Fibroblast of skin of abdomen (primary cell): ENCODE results near the gene CCDC107.

Source experiments
- DNase-seq: peaks from one replicate; pipeline ENCODE4 v3.0.0-alpha.2; 2013

Gene CCDC107

GRCh38 chr9:35661756-35662350, 3.8 kb downstream of the CCDC107 start:
- DNase-seq = no peak

- DNase-seq = no peak
Measured at GRCh38 chr9:35662437-35662836, 4.3 kb downstream of the CCDC107 start.

GRCh38 chr9:35664531-35665470, 6.7 kb downstream of the CCDC107 start, which contains the start of gene ARHGEF39:
ARHGEF39 (minus strand) TSS chr9:35665195; CDS start chr9:35665169, 26 bp downstream.
- peak; percentile 75 for DNase-seq

- no peak for DNase-seq
Measured at GRCh38 chr9:35665471-35665818, 7.4 kb downstream of the CCDC107 start.

- DNase-seq = peak; percentile 69
Measured at GRCh38 chr9:35666045-35666444, 8.0 kb downstream of the CCDC107 start.

GRCh38 chr9:35666549-35666948, 8.5 kb downstream of the CCDC107 start:
- no peak for DNase-seq

- DNase-seq = no peak
Measured at GRCh38 chr9:35667939-35668338, 9.8 kb downstream of the CCDC107 start.

GRCh38 chr9:35669331-35670145, 11.4 kb downstream of the CCDC107 start:
- no peak for DNase-seq

- DNase-seq = no peak
Measured at GRCh38 chr9:35673132-35674024, 15.3 kb downstream of the CCDC107 start, which contains the start of gene CA9. CA9 (plus strand) TSS chr9:35673928; CDS start chr9:35673960, 32 bp downstream.

GRCh38 chr9:35674025-35674361, 15.9 kb downstream of the CCDC107 start:
- DNase-seq = no peak

- DNase-seq = no peak
Measured at GRCh38 chr9:35675204-35675603, 17.1 kb downstream of the CCDC107 start.

- peak; percentile 36 for DNase-seq
Measured at GRCh38 chr9:35675732-35676392, 17.8 kb downstream of the CCDC107 start.

- no peak for DNase-seq
Measured at GRCh38 chr9:35679091-35679490, 21.0 kb downstream of the CCDC107 start.

GRCh38 chr9:35679766-35680330, 21.8 kb downstream of the CCDC107 start:
- peak; percentile 33 for DNase-seq

GRCh38 chr9:35680331-35681105, 22.4 kb downstream of the CCDC107 start:
- DNase-seq = peak; percentile 66

GRCh38 chr9:35681341-35682002, 23.4 kb downstream of the CCDC107 start:
- peak; percentile 35 for DNase-seq

GRCh38 chr9:35682051-35682450, 24.0 kb downstream of the CCDC107 start:
- no peak for DNase-seq

- no peak for DNase-seq
Measured at GRCh38 chr9:35682520-35683315, 24.6 kb downstream of the CCDC107 start.

- DNase-seq = no peak
Measured at GRCh38 chr9:35683323-35683722, 25.2 kb downstream of the CCDC107 start.
